NT2/D1 (cell line): ENCODE measurements around the gene SECTM1.

ENCODE experiments used
- YY1 ChIP-seq: IDR thresholded peaks from 2 replicates; pipeline ENCODE4 v1.6.1; 2011; ENCODE audit not compliant: insufficient read length, insufficient read depth
- ZNF274 ChIP-seq: IDR thresholded peaks from 2 replicates; pipeline ENCODE4 v1.6.1; 2011; ENCODE audit warnings: mild to moderate bottlenecking, low read depth, low read length

DNA sequence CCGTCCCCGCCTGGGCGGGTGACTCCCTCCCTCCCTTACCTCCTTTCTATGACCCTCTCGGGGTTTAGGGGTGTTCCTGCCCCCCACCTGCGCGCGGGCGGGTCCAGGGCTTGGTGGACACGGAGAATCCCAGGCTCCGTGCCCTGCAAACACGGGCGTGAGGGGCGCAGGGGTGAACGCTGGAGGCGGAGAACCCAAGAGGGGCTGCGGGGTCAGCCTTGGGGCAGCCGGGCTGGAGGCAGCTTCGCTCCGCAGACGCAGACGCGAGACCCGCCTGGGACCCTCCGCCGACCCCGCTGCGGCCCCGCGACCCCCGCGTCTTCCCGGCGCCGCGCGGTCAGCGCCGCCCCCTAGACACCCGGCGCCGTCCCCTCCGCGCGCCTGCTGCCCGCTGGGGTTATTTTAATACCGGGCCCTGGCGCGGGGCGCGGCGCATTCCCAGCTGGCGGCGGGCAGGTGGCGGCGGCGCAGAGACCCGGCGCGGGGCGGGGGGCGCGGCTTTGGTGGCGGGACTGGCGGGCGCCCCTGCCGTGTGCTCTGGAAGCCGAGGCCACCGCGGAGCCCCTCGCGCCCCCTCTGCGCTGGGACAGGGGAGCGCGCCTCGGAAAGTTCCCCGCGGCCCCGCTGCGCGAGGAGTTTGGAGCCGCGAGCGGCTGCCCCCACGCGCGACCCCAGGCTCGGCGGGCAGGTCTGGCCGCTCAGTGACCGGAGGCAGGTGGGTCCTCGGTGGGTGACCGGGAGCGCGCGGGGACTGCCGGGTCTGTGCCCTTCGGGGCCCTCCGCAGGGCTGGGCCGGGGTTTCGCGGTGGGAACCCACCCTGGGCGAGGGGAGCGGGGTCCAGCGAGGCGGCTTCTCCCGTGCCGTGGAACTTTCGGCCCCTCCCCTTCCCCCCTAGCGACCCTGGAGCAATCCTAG, 38.0 kb upstream of the SECTM1 start, which contains the start of gene UTS2R:
- TF ChIP-seq ZNF274 (no peak), YY1 (no peak)
